K562 (cell line): Measurements from ENCODE around the gene LMNTD2. TPM values are rescaled to one million over a fixed set of nuclear protein-coding genes. Genes with fewer than 3 reads are reported as not detected.
A peak's percentile ranks its signal among the peaks of the same experiment; 100 is the strongest.

Experiments
- CREM ChIP-seq: IDR thresholded peaks from 2 replicates; pipeline ENCODE4 v1.6.1; 2014; ENCODE audit warnings: antibody characterized with exemption, low read depth
- ETV6 ChIP-seq, 3 experiments: fragments of 150-350 bp in 1 of 3; sonication (generic) in 1 of 3; formaldehyde crosslinking in 1 of 3; IDR thresholded peaks; 2 replicates each; pipeline versions ENCODE4 v1.6.1 to v1.8.0; 2014 to 2022; ENCODE audit warnings: borderline replicate concordance in 2 of 3, low read depth in 2 of 3, antibody characterized with exemption in 1 of 3, low read length in 1 of 3, mild to moderate bottlenecking in 1 of 3, missing genetic modification reagents in 1 of 3
- GABPB2 ChIP-seq: fragments of 250-450 bp; sonication (Bioruptor Pico); conservative IDR thresholded peaks from 2 replicates; pipeline ENCODE4 v1.5.1; 2021; ENCODE audit warnings: mild to moderate bottlenecking
- MEIS2 ChIP-seq: fragments of 450-650 bp; IDR thresholded peaks from 2 replicates; pipeline ENCODE4 v1.6.1; 2014; ENCODE audit warnings: mild to moderate bottlenecking; ENCODE audit not compliant: partially characterized antibody
- NR4A1 ChIP-seq, 2 experiments: fragments of 250-450 bp in 1 of 2; fragments of 450-650 bp in 1 of 2; sonication (Bioruptor Pico) in 1 of 2; IDR thresholded peaks; 2 replicates each; pipeline versions ENCODE4 v1.4.0 to v1.6.1; 2016 to 2020; ENCODE audit warnings: mild to moderate bottlenecking in 2 of 2, missing compliant biosample characterization in 1 of 2, missing genetic modification characterization in 1 of 2, moderate library complexity in 1 of 2
- RCOR1 ChIP-seq, 2 experiments: IDR thresholded peaks; 2 replicates each; pipeline ENCODE4 v1.6.1; 2012; ENCODE audit warnings: low read depth in 2 of 2, low read length in 2 of 2, borderline replicate concordance in 1 of 2, improper control_type of control experiment in 1 of 2
- RREB1 ChIP-seq: fragments of 250-450 bp; sonication (Bioruptor Pico); IDR thresholded peaks from 2 replicates; pipeline ENCODE4 v1.4.0; 2020
- STAG1 ChIP-seq: sonication (generic); formaldehyde crosslinking; IDR thresholded peaks from 2 replicates; pipeline ENCODE4 v1.5.0; 2020; ENCODE audit warnings: missing genetic modification reagents, borderline replicate concordance
- USF1 ChIP-seq: sonication (generic); formaldehyde crosslinking; IDR thresholded peaks from 2 replicates; pipeline ENCODE4 v1.9.0; 2022; ENCODE audit warnings: mild to moderate bottlenecking, missing genetic modification reagents
- ZNF324 ChIP-seq: fragments of 250-450 bp; sonication (Bioruptor Pico); IDR thresholded peaks from 2 replicates; pipeline ENCODE4 v1.4.0; 2020; ENCODE audit warnings: mild to moderate bottlenecking
- ZNF354B ChIP-seq: fragments of 250-450 bp; sonication (Bioruptor Pico); IDR thresholded peaks from 2 replicates; pipeline ENCODE4 v1.4.0; 2020
- polyA plus RNA-seq, 8 experiments: library from polyadenylated mRNA; depleted of rRNA in 4 of 8; stranded (reverse) in 5 of 8; unstranded in 3 of 8; fragments of >200 nt; fragmentation: Nextera tagmentation in 2 of 8; fragmentation: Illumina TruSeq in 1 of 8; extraction: Ambion mirVana in 2 of 8; extraction: Trizol in 1 of 8; gene quantifications; 2 replicates each; pipeline versions ENCODE4 v1.2.1 to v1.2.3, GENCODE V29; 2011 to 2014; ENCODE audit warnings: inconsistent platforms in 1 of 8, missing spikeins in 1 of 8
- total RNA-seq, 7 experiments: library from RNA; depleted of rRNA in 6 of 7; stranded (reverse); fragments of >200 nt in 6 of 7; fragmentation: Illumina TruSeq in 2 of 7; extraction: Trizol in 2 of 7; gene quantifications; 2 replicates each; pipeline versions ENCODE4 v1.2.1 to v1.2.3, GENCODE V29; 2011 to 2021; ENCODE audit warnings: low replicate concordance in 1 of 7
- TF ChIP-seq, protein P1 (sequence below): fragments of 250-450 bp; sonication (Bioruptor Pico); IDR thresholded peaks from 2 replicates; pipeline ENCODE4 v1.8.0; 2021; ENCODE audit warnings: moderate library complexity, mild to moderate bottlenecking, inconsistent platforms

Gene LMNTD2
- total and polyA plus RNA-seq, 9 of the 15 experiments (the other 6 are each of a cell fraction or from before 2014, with no cell fraction given) = 0.48 to 4.2 (median 1.5) TPM; not detected in 3

DNA sequence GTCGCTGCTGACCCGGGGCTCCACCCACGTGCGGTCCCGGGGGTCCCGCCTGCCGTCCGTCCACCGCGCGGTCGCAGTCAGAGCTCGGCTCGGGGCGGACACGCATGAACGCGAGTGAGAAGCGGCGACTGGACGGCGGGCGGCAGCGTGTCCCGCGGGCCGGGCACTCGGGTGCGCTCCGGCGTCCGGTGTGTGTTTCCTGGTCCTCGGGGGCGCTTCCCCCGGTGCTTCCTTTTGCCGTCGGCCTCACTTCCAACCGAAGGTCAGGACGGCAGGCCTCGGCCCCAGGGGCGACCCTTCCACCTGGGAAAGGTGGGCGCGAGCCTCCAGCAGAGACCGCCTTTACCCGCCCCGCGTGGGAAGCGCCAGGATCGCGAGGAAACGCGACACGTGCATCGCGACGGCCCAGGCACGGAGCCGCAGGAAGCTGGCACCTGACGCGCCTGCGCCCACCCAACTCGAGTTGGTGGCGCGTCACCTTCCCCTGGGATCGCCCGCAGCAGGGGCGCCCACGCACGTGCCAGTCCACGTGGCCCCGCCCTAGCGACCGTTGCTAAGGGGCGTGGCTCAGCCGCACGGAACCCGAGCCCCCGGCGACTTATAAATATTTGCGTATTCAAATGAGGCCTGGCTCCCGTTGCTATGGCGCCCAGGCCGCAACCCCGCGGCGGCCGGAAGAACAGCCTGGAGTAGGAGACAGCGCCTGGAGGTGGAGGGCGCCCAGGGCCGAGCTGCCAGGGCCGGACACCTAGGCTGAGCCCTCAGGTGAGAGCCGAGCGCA is 23.5 kb downstream of the LMNTD2 start, which contains the start of gene LRRC56 (continued):
- peak; percentile 94 for TF ChIP-seq USF1
- no peak for TF ChIP-seq ETV6 (IDR thresholded peaks at IDR 0.05; ENCODE audit: borderline replicate concordance in 1 of 2, low read depth in 2 of 2, low read length in 1 of 2)
- TF ChIP-seq ETV6 (CRISPR knock-in tag; IDR thresholded peaks at IDR 0.05; ENCODE audit: borderline replicate concordance) = no peak
- no peak for TF ChIP-seq ZNF324
- no peak for TF ChIP-seq GABPB2 (CRISPR knock-in tag)
- TF ChIP-seq STAG1 = no peak
- no peak for TF ChIP-seq NR4A1 (CRISPR knock-in tag; IDR thresholded peaks at IDR 0.05)
- no peak for TF ChIP-seq NR4A1 (tag; IDR thresholded peaks at IDR 0.05)
- TF ChIP-seq RREB1 (CRISPR knock-in tag) = no peak
- TF ChIP-seq RCOR1 (IDR thresholded peaks at IDR 0.05; ENCODE audit: borderline replicate concordance in 1 of 2, low read depth in 2 of 2, low read length in 2 of 2) = no peak
- no peak for TF ChIP-seq ZNF354B (CRISPR knock-in tag)
- no peak for TF ChIP-seq MEIS2
- TF ChIP-seq, protein P1, sequence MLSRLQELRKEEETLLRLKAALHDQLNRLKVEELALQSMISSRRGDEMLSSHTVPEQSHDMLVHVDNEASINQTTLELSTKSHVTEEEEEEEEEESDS (CRISPR knock-in tag) = no peak
- peak; percentile 47 for TF ChIP-seq CREM
